ENCODE results near the gene AKAP13.

AKAP13 gene

GRCh38 chr15:85591622-85592021 is 211.2 kb downstream of the AKAP13 start:
- no peak for DNase-seq (ENCODE audit: low read depth, low spot score)
- peaks cover 1% of the 10 kb centered on the region; the same call in 1 of the 2 replicates for H3K4me1 ChIP-seq (ENCODE audit: control insufficient read depth, insufficient read depth, low read length)
- no CpG with 5 or more reads among the region's 4 CpGs for WGBS (ENCODE audit: insufficient coverage, insufficient read length)

GRCh38 chr15:85592148-85592547 is 211.7 kb downstream of the AKAP13 start:
- WGBS (ENCODE audit: insufficient coverage, insufficient read length): no CpG with 5 or more reads among the region's 3 CpGs
- Histone ChIP-seq H3K27ac (ENCODE audit: low read length) (no peak overlapping the region), H3K9me3 (ENCODE audit: control insufficient read depth, insufficient read depth, low read length) (no peaks in the 10 kb centered on the region), H3K27me3 (ENCODE audit: control insufficient read depth, insufficient read depth, low read length) (no peaks in the 10 kb centered on the region), H3K4me1 (ENCODE audit: control insufficient read depth, insufficient read depth, low read length) (peaks cover 1% of the 10 kb centered on the region; the same call in 1 of the 2 replicates), H3K4me3 (ENCODE audit: low read length) (no peak overlapping the region), H3K36me3 (ENCODE audit: control insufficient read depth, insufficient read depth, low read length) (no peaks in the 10 kb centered on the region)
- no peak for DNase-seq (ENCODE audit: low read depth, low spot score)

More at GRCh38 chr15:85591622-85592021, 211.2 kb downstream of the AKAP13 start:
- Histone ChIP-seq H3K27me3 (ENCODE audit: control insufficient read depth, insufficient read depth, low read length) (no peaks in the 10 kb centered on the region), H3K27ac (ENCODE audit: low read length) (no peak overlapping the region), H3K9me3 (ENCODE audit: control insufficient read depth, insufficient read depth, low read length) (no peaks in the 10 kb centered on the region), H3K36me3 (ENCODE audit: control insufficient read depth, insufficient read depth, low read length) (no peaks in the 10 kb centered on the region), H3K4me3 (ENCODE audit: low read length) (no peak overlapping the region)

DNA sequence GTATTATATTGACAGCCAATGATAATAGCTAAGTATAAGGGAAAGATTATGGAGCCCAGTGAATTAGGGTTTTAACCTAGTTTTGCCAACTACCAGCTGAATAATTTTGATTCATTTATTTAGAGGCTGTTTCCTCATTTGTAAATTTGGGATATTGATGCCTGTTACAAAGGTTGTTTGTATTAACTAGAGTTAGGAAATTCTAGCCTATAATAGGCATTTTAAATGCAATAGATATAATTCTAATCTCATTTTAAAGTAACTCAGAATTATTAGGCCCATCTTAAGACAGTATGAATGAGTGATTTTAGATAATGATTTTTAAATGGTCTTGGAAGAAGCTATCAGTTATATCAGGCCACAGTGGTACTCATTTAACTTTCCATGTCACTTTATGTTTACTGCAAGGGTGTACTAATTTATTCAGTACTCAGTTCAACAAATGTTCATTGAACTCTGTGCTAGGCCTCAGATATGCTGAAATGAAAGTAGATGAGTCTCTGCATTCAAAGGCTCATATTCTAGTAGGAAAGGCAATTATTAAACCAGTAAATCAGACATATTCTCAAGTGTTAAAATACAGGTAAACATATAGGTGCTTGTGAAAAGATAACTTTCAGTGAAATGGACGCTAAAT is 213.5 kb downstream of the AKAP13 start:
- DNase-seq (ENCODE audit: low read depth, low spot score): no peak
- no peaks in the 10 kb centered on the region for H3K27me3 ChIP-seq (ENCODE audit: control insufficient read depth, insufficient read depth, low read length)
- no peaks in the 10 kb centered on the region for H3K36me3 ChIP-seq (ENCODE audit: control insufficient read depth, insufficient read depth, low read length)
- no peaks in the 10 kb centered on the region for H3K4me1 ChIP-seq (ENCODE audit: control insufficient read depth, insufficient read depth, low read length)
- H3K9me3 ChIP-seq (ENCODE audit: control insufficient read depth, insufficient read depth, low read length): no peaks in the 10 kb centered on the region
- no peak overlapping the region for H3K27ac ChIP-seq (ENCODE audit: low read length)
- WGBS (ENCODE audit: insufficient coverage, insufficient read length): no CpG with 5 or more reads among the region's 1 CpG
- no peak overlapping the region for H3K4me3 ChIP-seq (ENCODE audit: low read length)

DNA sequence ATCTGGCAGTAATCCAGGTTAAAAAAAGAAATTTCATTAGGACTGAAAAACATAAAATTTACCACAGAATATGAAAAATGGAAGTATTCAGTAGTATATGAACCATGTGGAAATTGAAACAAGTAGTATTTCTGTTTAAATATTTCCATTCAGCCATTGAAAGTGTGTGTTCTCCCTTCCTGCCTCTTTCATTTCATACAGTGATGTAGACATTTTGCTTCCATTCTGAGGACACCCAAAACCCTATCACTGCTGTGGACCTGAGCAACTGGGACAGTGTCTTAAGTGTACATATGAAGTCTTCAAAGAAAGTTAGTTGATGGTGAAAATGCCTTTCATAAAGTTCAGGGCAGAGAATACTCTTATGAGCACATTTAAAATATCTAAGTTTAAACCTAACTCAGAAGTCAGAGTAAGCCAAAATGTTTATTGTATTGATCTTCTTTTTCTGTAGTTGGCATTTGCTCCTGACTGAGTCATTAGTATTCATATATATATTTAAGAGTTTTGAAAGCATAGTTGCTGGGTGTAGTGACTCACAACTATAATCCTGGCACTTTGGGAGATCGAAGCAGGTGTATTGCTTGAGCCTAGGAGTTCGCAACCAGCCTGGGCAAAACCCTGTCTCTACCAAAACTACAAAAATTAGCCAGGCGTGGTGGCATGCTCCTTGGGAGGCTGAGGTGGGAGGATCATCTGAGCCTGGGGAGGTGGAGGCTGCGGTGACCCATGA is 215.6 kb downstream of the AKAP13 start:
- WGBS (ENCODE audit: insufficient coverage, insufficient read length): no CpG with 5 or more reads among the region's 4 CpGs

GRCh38 chr15:85597155-85597815 is 216.9 kb downstream of the AKAP13 start:
- DNase-seq (ENCODE audit: low read depth, low spot score): no peak
- no peak overlapping the region for H3K27ac ChIP-seq (ENCODE audit: low read length)

More for the DNA sequence above, 215.6 kb downstream of the AKAP13 start:
- no peaks in the 10 kb centered on the region for H3K9me3 ChIP-seq (ENCODE audit: control insufficient read depth, insufficient read depth, low read length)
- H3K36me3 ChIP-seq (ENCODE audit: control insufficient read depth, insufficient read depth, low read length): no peaks in the 10 kb centered on the region
- H3K4me3 ChIP-seq (ENCODE audit: low read length): no peak overlapping the region
- H3K27ac ChIP-seq (ENCODE audit: low read length): no peak overlapping the region
- no peak for DNase-seq (ENCODE audit: low read depth, low spot score)
- no peaks in the 10 kb centered on the region for H3K4me1 ChIP-seq (ENCODE audit: control insufficient read depth, insufficient read depth, low read length)
- H3K27me3 ChIP-seq (ENCODE audit: control insufficient read depth, insufficient read depth, low read length): no peaks in the 10 kb centered on the region

DNA sequence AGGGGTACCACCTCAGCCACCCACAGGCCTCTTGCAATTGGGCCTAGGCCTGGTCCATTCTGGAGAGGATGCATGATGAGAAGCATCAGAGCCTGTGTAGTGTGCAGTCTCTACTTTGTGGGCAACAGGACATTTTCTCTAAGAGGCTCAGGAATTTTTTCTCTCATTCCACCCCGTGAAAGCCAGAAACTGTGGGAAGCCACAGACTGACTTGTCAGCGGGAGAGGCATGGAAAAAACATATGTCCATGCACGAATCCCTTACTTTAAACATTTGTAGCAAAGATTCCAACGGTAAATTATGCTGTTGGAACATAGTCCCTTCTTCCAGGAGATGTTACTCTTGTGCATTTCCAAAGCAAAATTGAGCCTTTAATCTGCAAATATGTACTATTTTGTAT is 217.8 kb downstream of the AKAP13 start:
- no CpG with 5 or more reads among the region's 4 CpGs for WGBS (ENCODE audit: insufficient coverage, insufficient read length)
- no peaks in the 10 kb centered on the region for H3K4me1 ChIP-seq (ENCODE audit: control insufficient read depth, insufficient read depth, low read length)
- no peak overlapping the region for H3K27ac ChIP-seq (ENCODE audit: low read length)
- H3K27me3 ChIP-seq (ENCODE audit: control insufficient read depth, insufficient read depth, low read length): no peaks in the 10 kb centered on the region
- no peaks in the 10 kb centered on the region for H3K36me3 ChIP-seq (ENCODE audit: control insufficient read depth, insufficient read depth, low read length)
- no peaks in the 10 kb centered on the region for H3K9me3 ChIP-seq (ENCODE audit: control insufficient read depth, insufficient read depth, low read length)
- no peak for DNase-seq (ENCODE audit: low read depth, low spot score)
- H3K4me3 ChIP-seq (ENCODE audit: low read length): no peak overlapping the region

More at GRCh38 chr15:85597155-85597815, 216.9 kb downstream of the AKAP13 start:
- H3K36me3 ChIP-seq (ENCODE audit: control insufficient read depth, insufficient read depth, low read length): no peaks in the 10 kb centered on the region
- no peak overlapping the region for H3K4me3 ChIP-seq (ENCODE audit: low read length)
- no peaks in the 10 kb centered on the region for H3K4me1 ChIP-seq (ENCODE audit: control insufficient read depth, insufficient read depth, low read length)
- no peaks in the 10 kb centered on the region for H3K27me3 ChIP-seq (ENCODE audit: control insufficient read depth, insufficient read depth, low read length)
- H3K9me3 ChIP-seq (ENCODE audit: control insufficient read depth, insufficient read depth, low read length): no peaks in the 10 kb centered on the region
- no CpG with 5 or more reads among the region's 2 CpGs for WGBS (ENCODE audit: insufficient coverage, insufficient read length)

DNA sequence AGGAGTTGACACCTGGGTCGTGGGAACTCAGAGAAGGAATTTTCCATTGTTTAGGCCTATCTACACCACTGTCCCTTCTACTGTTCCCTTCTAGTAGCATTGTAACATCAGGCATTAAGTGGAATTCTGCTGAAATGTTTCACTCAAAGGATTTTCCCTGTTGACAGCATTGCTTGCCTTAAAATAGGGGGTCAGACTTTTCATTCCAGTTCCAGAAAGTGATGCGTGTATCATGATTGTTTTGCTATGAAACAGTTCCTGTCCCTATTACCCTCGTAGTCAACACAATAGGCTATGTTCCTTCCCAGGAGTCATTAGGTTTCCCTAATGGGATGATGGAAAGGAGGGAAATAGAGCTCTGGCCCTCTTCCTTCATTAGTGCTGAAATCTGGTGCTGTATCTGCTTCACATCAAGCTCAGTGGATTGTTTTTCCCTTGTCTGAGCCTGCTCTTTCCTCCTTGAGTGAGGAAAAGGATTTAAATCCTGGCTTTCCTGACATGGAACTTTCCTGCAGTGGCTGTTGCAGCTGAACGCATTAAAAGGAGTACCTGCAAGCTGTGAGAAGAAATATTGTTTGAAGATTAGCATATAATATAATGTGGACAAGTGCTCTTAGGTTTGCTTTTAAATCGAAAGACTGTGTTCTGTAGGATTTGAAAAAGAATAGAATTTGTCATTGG is 218.5 kb downstream of the AKAP13 start:
- no peaks in the 10 kb centered on the region for H3K9me3 ChIP-seq (ENCODE audit: control insufficient read depth, insufficient read depth, low read length)
- WGBS (ENCODE audit: insufficient coverage, insufficient read length): no CpG with 5 or more reads among the region's 5 CpGs
- no peaks in the 10 kb centered on the region for H3K36me3 ChIP-seq (ENCODE audit: control insufficient read depth, insufficient read depth, low read length)
- no peaks in the 10 kb centered on the region for H3K27me3 ChIP-seq (ENCODE audit: control insufficient read depth, insufficient read depth, low read length)
- H3K4me3 ChIP-seq (ENCODE audit: low read length): no peak overlapping the region
- DNase-seq (ENCODE audit: low read depth, low spot score): no peak
- H3K27ac ChIP-seq (ENCODE audit: low read length): no peak overlapping the region
- no peaks in the 10 kb centered on the region for H3K4me1 ChIP-seq (ENCODE audit: control insufficient read depth, insufficient read depth, low read length)

GRCh38 chr15:85600001-85600400 is 219.6 kb downstream of the AKAP13 start:
- Histone ChIP-seq H3K27ac (ENCODE audit: low read length) (no peak overlapping the region), H3K4me3 (ENCODE audit: low read length) (no peak overlapping the region), H3K27me3 (ENCODE audit: control insufficient read depth, insufficient read depth, low read length) (no peaks in the 10 kb centered on the region), H3K4me1 (ENCODE audit: control insufficient read depth, insufficient read depth, low read length) (no peaks in the 10 kb centered on the region), H3K36me3 (ENCODE audit: control insufficient read depth, insufficient read depth, low read length) (no peaks in the 10 kb centered on the region), H3K9me3 (ENCODE audit: control insufficient read depth, insufficient read depth, low read length) (no peaks in the 10 kb centered on the region)
- no peak for DNase-seq (ENCODE audit: low read depth, low spot score)
- WGBS (ENCODE audit: insufficient coverage, insufficient read length): no CpG with 5 or more reads among the region's 2 CpGs

DNA sequence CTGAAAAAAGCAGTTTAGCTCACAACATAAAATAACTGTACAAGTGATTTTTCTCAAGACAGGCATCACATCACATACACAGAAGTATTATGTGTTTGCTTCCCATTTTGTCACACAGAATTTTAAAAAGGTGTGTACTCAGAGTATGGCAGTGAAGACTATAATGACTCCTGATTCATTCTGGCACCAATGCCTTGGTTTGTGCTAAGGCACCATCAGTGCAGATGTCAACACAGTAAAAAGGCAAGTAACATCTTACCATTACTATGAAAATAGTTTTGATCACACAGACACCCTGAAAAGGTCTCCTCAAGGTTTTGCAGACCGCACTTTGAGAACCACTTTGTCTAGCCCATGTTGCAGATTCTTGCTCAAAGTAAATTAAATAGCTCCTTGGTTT is 222.8 kb downstream of the AKAP13 start:
- Histone ChIP-seq H3K4me3 (ENCODE audit: low read length) (no peak overlapping the region), H3K9me3 (ENCODE audit: control insufficient read depth, insufficient read depth, low read length) (no peaks in the 10 kb centered on the region), H3K27me3 (ENCODE audit: control insufficient read depth, insufficient read depth, low read length) (no peaks in the 10 kb centered on the region), H3K4me1 (ENCODE audit: control insufficient read depth, insufficient read depth, low read length) (no peaks in the 10 kb centered on the region), H3K36me3 (ENCODE audit: control insufficient read depth, insufficient read depth, low read length) (no peaks in the 10 kb centered on the region), H3K27ac (ENCODE audit: low read length) (no peak overlapping the region)
- WGBS (ENCODE audit: insufficient coverage, insufficient read length): no CpG with 5 or more reads among the region's 1 CpG
- DNase-seq (ENCODE audit: low read depth, low spot score): no peak

- no peaks in the 10 kb centered on the region for H3K36me3 ChIP-seq (ENCODE audit: control insufficient read depth, insufficient read depth, low read length)
- H3K4me1 ChIP-seq (ENCODE audit: control insufficient read depth, insufficient read depth, low read length): no peaks in the 10 kb centered on the region
- DNase-seq (ENCODE audit: low read depth, low spot score): no peak
- no peaks in the 10 kb centered on the region for H3K9me3 ChIP-seq (ENCODE audit: control insufficient read depth, insufficient read depth, low read length)
- no peak overlapping the region for H3K4me3 ChIP-seq (ENCODE audit: low read length)
- H3K27me3 ChIP-seq (ENCODE audit: control insufficient read depth, insufficient read depth, low read length): no peaks in the 10 kb centered on the region
- H3K27ac ChIP-seq (ENCODE audit: low read length): no peak overlapping the region
- WGBS (ENCODE audit: insufficient coverage, insufficient read length): no CpG with 5 or more reads among the region's 2 CpGs
These were observed 223.3 kb downstream of the AKAP13 start for GRCh38 chr15:85603703-85604102.

All from iPS DF 6.9 (cell line).